ENCODE data around the gene RSPRY1.

Gene RSPRY1

DNA sequence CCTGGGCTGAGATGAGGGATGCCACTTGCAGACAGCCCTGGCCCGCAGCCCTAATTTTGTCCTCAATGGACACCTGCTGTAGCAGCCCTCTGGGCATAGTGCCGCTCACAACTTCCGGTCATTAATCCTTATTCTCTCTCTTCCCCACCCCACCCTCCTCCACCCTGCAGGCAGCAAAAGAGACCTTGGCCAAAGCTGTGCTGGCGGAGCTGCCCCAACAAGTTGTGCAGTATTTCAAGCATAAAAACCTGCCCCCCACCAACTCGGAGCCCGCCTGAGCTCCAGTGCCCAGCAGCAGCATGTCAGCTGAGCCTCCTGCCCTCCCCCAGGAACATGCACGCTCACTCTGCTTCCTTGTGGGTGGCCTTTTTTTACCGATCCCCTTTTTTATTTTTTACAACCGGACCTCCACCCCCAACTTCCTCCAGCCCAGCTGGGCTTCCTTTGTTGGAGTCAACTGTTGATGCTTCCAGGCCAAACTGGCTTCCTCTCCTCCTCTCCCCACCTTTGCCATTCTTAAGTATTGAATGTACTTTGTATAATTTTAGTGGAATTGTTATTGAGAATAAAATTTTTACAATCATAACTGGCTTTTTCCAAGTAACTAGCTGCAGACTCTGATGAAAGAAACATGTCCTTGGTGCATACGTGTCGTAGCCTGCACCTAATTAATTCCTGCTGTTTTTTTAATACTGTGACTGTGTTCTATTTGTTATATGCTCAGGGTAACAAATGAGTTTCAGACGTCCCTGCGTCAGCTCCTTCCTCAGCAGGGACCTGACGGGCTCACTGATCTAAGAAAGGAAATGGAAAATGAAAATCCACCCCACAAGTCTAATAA is 38.5 kb upstream of the RSPRY1 start:
- no peak overlapping the region for H3K27ac Mint-ChIP-seq

DNA sequence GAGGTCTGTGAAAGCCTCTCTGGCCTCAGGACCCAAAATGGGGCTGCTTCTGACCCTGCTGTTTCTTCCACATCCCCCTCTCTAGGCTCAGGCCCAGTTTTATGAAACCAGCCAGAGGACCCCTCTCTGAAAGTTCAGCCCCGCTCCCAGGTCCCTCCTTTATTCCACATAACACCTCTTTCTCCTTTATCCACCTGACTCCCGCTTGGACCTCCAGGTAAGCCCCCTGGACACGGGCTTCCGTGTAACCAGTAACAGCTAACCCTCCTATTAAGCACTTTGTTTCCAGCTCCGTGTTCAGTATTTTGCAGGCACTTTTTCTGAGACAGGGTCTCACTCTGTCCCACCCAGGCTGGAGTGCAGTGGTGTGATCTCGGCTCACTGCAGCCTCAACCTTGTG is 37.6 kb upstream of the RSPRY1 start:
- Mint-ChIP-seq H3K27ac (no peak overlapping the region), H3K9me3 (no peaks in the 10 kb centered on the region), H3K4me1 (ENCODE audit: low read depth) (peaks cover 7% of the 10 kb centered on the region), H3K4me3 (no peak overlapping the region), H3K36me3 (ENCODE audit: low read depth) (peaks cover 15% of the 10 kb centered on the region), H3K27me3 (ENCODE audit: low read depth) (no peaks in the 10 kb centered on the region)

More for the DNA sequence above, 38.5 kb upstream of the RSPRY1 start:
- Mint-ChIP-seq H3K4me1 (ENCODE audit: low read depth) (peaks cover 8% of the 10 kb centered on the region), H3K36me3 (ENCODE audit: low read depth) (peaks cover 9% of the 10 kb centered on the region), H3K27me3 (ENCODE audit: low read depth) (no peaks in the 10 kb centered on the region), H3K9me3 (no peaks in the 10 kb centered on the region), H3K4me3 (no peak overlapping the region)

DNA sequence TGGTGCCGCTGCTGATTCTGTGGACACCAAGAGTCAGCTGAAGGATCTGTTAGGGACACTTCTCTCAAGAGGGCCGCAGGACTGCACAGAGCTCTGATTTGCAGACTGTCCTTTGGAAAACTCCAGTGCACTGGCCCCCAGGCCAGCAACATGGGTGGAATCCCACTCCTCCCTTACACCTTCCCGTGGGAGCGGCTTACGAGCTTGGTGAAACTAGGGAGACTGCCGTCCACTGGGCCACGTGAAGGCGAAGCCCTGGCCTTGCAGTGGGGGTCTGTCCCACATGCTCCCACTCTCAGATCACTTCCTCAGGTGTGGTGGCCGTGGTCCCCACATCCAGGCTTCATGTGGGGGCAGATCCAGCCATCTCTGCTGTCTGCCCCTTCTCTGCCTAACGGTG is 36.7 kb upstream of the RSPRY1 start:
- Mint-ChIP-seq H3K27ac (no peak overlapping the region), H3K4me3 (no peak overlapping the region), H3K9me3 (no peaks in the 10 kb centered on the region), H3K27me3 (ENCODE audit: low read depth) (no peaks in the 10 kb centered on the region), H3K36me3 (ENCODE audit: low read depth) (peaks cover 23% of the 10 kb centered on the region), H3K4me1 (ENCODE audit: low read depth) (peaks cover 10% of the 10 kb centered on the region)

DNA sequence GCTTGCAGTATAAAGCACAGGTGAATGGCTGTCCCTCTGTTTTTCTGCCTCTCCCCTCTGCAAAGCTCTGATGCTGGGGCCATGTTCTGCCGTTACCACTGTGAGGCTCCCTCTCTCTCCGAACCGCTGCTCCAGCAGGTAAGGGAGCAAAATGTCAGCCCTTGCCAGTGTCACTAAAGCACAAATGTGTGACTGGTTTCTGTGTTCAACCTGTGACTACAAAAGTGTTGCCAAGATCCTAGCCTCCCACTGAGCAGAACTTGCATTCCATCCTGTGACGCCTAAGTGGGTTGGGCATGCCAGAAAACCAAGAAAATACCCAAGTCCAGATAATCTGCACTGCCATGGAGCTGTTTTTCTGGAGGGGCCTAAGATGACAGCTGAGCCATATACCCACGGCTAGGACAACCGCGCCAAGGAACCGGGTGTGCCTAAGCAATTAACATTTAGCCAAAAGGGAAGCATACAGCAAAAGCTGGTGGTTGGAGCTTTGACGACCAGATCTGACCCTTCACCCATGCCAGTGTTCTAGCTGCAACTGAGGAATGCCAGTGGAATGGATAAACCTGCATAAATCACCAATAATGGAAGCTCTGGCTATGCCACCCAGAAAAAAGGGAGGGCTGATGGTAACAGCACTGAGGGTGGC is 35.3 kb upstream of the RSPRY1 start:
- H3K4me1 Mint-ChIP-seq (ENCODE audit: low read depth) = peaks cover 11% of the 10 kb centered on the region
- H3K36me3 Mint-ChIP-seq (ENCODE audit: low read depth) = peaks cover 27% of the 10 kb centered on the region
- no peak overlapping the region for H3K27ac Mint-ChIP-seq
- H3K9me3 Mint-ChIP-seq = no peaks in the 10 kb centered on the region
- H3K4me3 Mint-ChIP-seq = no peak overlapping the region
- H3K27me3 Mint-ChIP-seq (ENCODE audit: low read depth) = no peaks in the 10 kb centered on the region

DNA sequence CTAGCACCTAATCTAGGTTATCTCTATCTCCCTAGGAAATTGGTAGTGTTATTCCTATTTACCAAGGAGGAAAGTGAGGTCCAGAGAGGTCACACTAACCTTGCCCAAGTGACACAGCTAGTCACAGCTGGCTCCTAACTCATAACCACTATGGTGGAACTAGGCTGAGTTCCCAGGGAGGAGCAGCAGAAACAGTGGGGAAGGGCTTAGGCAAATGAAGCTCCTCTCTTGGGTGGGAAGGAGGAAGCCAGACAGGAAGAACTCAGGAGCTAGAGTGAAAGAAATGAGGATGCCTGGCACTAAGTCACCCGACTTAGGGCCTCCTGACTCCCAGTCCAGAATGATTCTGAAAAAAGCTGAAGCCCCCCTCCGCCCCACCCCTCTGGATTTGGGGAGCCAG is 34.8 kb upstream of the RSPRY1 start:
- H3K27me3 Mint-ChIP-seq (ENCODE audit: low read depth) = no peaks in the 10 kb centered on the region
- peaks cover 32% of the 10 kb centered on the region for H3K36me3 Mint-ChIP-seq (ENCODE audit: low read depth)
- H3K4me1 Mint-ChIP-seq (ENCODE audit: low read depth) = peaks cover 16% of the 10 kb centered on the region
- no peaks in the 10 kb centered on the region for H3K9me3 Mint-ChIP-seq
- H3K27ac Mint-ChIP-seq = no peak overlapping the region
- H3K4me3 Mint-ChIP-seq = no peak overlapping the region

DNA sequence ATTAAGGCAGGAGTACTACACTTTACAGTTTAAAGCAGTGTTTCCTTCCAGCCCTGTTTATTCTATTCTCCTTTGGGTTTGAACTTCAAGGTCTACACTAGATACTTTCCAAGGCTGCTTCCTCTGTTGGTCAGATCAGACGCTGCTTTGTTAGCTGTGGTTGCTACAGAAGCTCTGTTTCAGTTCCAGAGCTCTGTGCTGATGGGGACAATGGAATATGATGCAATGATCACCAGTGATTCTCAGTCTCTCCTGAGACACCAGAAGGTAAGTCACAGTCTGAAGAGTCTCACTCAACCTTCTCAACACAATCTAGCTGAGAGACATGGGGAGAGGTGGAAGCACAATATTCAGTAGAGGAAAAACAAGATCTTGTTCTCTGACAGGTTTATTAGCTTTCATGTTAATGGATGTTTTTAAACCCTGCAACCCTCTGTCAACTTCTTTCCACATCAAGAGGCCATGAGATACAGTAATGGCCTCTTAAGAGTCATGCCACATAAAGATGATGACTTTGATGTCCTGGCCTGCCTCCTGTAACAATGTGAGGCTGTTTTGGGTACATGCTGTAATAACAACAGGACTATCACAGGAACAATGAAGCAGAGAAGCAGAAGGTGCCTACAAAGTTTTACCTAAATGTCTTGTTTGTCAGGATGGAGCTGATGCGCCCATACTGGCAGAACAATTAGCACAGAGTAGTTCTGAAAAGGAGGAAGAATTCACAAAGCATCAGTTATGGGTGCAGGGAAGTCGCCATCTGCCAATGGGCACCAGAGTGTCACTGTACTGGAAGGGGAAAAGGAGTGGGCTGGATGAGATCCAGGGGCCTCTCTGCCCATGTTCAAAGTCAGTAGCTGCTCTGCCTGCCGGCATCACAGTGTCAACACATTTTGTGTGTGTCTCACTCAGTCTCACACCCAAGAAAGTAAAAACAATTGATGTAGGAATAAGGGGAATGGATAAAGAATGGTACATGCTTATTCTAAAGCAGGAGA is 33.7 kb upstream of the RSPRY1 start:
- no peak overlapping the region for H3K27ac Mint-ChIP-seq
- H3K4me3 Mint-ChIP-seq = no peak overlapping the region
- peaks cover 38% of the 10 kb centered on the region for H3K36me3 Mint-ChIP-seq (ENCODE audit: low read depth)
- peaks cover 21% of the 10 kb centered on the region for H3K4me1 Mint-ChIP-seq (ENCODE audit: low read depth)
- H3K27me3 Mint-ChIP-seq (ENCODE audit: low read depth) = no peaks in the 10 kb centered on the region
- no peaks in the 10 kb centered on the region for H3K9me3 Mint-ChIP-seq

DNA sequence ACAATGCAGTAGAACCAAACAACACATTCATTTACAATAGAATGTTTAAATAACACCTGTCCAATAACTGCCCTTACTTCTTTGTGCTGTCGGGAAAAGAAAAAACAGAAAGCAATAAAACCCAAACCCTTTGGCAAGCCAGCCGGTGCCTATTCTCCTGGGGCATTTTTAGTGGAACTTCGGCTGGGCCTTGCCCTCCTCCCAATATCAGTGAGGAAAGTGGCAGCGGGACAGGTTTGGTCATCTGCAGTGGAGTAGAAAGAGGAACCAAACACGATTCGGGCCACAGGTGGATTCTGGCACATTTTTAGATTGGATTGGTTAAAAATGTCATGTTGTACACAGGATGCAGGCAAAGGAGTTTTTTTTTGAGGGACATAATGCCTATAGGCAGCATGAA is 32.3 kb upstream of the RSPRY1 start:
- Mint-ChIP-seq H3K4me3 (no peak overlapping the region), H3K27me3 (ENCODE audit: low read depth) (no peaks in the 10 kb centered on the region), H3K27ac (no peak overlapping the region), H3K9me3 (no peaks in the 10 kb centered on the region), H3K4me1 (ENCODE audit: low read depth) (peaks cover 21% of the 10 kb centered on the region), H3K36me3 (ENCODE audit: low read depth) (peaks cover 42% of the 10 kb centered on the region)

DNA sequence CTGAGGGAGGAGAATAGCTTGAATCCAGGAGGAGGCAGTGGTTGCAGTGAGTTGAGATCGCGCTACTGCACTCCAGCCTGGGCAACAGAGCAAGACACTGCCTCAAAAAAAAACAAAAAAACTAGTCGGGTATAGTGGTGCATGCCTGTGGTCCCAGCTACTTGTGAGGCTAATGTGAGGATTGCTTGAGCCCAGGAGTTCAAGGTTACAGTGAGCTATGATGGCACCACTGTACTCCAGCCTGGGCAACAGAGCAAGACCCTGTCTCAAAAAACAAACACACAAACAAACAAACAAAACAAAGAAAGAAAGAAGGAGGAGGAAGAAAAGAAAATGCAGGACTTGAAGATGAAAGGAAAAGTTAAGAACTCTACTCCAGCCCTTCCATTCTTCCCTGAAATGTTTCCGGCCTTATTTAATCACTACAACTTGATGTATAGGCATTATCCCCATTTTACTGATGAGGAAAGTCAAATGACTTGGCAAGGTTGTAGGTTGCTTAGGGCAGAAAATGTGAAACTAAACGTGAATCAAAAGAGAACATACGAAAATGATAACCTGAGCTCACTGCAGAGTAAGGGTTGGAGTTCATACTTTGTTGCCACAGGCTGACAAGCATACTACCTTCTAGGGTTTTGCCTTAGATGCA is 30.3 kb upstream of the RSPRY1 start:
- Mint-ChIP-seq H3K27ac (peak overlapping the region; percentile 42), H3K27me3 (ENCODE audit: low read depth) (no peaks in the 10 kb centered on the region), H3K4me1 (ENCODE audit: low read depth) (peaks cover 30% of the 10 kb centered on the region), H3K9me3 (no peaks in the 10 kb centered on the region), H3K36me3 (ENCODE audit: low read depth) (peaks cover 51% of the 10 kb centered on the region), H3K4me3 (no peak overlapping the region)

DNA sequence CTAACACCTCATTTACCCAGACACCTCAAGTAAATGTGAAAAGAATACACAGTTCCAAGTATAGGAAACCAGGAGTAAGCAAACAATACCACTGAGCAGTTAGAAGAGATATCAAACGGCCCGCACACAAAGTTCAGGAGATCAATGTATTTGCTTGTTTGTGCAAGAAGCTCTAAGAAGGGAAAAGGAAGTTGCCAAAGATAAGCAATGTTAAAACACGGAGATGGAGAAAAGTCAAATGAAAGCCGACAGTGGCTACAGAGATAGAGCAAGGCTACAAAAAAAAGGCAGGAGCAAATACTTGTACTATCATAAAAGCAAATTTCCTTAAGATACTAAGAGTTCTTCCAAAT is 29.8 kb upstream of the RSPRY1 start:
- H3K4me1 Mint-ChIP-seq (ENCODE audit: low read depth) = peaks cover 31% of the 10 kb centered on the region
- H3K27me3 Mint-ChIP-seq (ENCODE audit: low read depth) = no peaks in the 10 kb centered on the region
- no peak overlapping the region for H3K27ac Mint-ChIP-seq
- no peak overlapping the region for H3K4me3 Mint-ChIP-seq
- H3K9me3 Mint-ChIP-seq = no peaks in the 10 kb centered on the region
- peaks cover 50% of the 10 kb centered on the region for H3K36me3 Mint-ChIP-seq (ENCODE audit: low read depth)

DNA sequence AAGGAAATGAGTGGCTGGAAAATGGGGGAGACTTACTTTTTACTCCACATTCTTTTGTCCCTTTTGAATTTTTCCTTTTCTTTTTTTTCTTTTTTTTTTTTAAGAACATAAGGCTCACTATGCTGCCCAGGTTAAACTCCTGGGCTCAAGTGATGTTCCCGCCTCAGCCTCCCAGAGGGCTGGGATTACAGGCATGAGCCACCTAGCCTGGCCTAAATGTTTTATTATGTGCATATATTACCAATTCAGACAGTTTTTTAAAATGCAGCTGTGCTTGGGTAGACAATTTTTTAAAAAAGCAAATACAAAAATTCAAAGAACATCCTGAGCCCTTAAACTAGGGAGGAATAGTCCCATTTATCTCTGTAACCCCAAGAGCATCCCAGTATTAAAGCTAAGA is 28.6 kb upstream of the RSPRY1 start:
- no peak overlapping the region for H3K27ac Mint-ChIP-seq
- H3K4me3 Mint-ChIP-seq = no peak overlapping the region
- H3K4me1 Mint-ChIP-seq (ENCODE audit: low read depth) = peaks cover 27% of the 10 kb centered on the region
- H3K9me3 Mint-ChIP-seq = no peaks in the 10 kb centered on the region
- H3K27me3 Mint-ChIP-seq (ENCODE audit: low read depth) = no peaks in the 10 kb centered on the region
- peaks cover 43% of the 10 kb centered on the region for H3K36me3 Mint-ChIP-seq (ENCODE audit: low read depth)

DNA sequence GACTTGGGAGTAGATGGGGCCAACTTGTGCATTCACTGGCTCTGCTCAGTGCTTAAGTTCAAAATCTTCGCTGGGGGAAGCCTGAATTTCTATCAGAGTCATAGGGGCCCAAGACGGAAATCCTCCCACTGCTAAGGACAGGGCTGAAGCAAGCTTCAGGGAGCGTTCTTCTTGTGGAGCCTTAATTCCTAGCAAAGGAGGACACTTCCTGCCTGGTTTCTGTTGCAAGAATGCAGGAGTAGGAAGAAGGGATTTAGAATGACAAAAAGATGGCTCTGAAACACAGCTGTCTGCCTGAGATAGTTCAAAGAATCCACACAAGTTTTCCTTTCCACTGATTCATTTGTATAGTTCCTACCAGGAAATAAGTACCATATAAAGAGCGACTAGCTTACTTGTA is 26.7 kb upstream of the RSPRY1 start:
- Mint-ChIP-seq H3K36me3 (ENCODE audit: low read depth) (peaks cover 37% of the 10 kb centered on the region), H3K27ac (no peak overlapping the region), H3K4me3 (no peak overlapping the region), H3K4me1 (ENCODE audit: low read depth) (peaks cover 25% of the 10 kb centered on the region), H3K27me3 (ENCODE audit: low read depth) (no peaks in the 10 kb centered on the region), H3K9me3 (no peaks in the 10 kb centered on the region)

DNA sequence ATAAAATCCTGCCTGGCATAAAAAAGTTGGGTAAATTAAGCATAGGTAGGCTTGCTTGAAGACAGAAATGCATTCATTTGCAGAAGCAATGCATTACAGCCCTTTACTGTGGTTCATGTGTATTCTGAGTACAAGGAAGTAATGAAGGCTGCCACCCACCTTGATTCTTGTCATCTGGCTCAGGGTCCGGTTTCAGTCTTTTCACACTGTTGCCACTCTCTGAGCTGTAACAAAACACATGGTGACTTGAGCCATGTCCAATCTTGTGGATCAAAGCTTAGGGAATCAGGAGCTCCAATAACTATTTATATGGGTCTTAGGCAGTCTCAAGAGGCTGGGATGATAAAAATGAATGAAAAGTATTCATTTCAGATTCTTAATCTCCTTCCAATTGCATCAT is 22.3 kb upstream of the RSPRY1 start:
- H3K27me3 Mint-ChIP-seq (ENCODE audit: low read depth) = no peaks in the 10 kb centered on the region
- peaks cover 15% of the 10 kb centered on the region for H3K4me1 Mint-ChIP-seq (ENCODE audit: low read depth)
- H3K36me3 Mint-ChIP-seq (ENCODE audit: low read depth) = peaks cover 35% of the 10 kb centered on the region
- H3K27ac Mint-ChIP-seq = no peak overlapping the region
- H3K4me3 Mint-ChIP-seq = no peak overlapping the region
- no peaks in the 10 kb centered on the region for H3K9me3 Mint-ChIP-seq

DNA sequence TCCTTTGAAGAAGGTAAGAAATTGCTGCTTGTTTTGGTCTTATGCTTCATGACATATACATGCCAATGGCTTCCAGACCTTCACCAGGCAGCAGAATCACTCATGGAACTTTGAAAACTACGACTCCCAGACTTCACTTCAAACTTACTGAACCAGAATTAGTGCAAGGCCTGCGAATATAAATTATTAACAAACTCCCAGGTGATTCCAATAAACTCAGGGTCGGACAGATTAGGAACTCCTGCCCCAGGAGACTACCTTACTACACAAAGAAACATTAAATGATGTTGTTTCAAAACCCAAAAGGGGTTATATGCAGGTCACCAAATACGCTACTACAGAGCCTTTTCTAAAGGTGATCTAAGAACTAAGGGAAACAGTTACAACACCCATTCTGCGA is 20.6 kb upstream of the RSPRY1 start:
- Mint-ChIP-seq H3K27me3 (ENCODE audit: low read depth) (no peaks in the 10 kb centered on the region), H3K4me1 (ENCODE audit: low read depth) (peaks cover 10% of the 10 kb centered on the region), H3K27ac (no peak overlapping the region), H3K4me3 (no peak overlapping the region), H3K36me3 (ENCODE audit: low read depth) (peaks cover 27% of the 10 kb centered on the region), H3K9me3 (no peaks in the 10 kb centered on the region)

DNA sequence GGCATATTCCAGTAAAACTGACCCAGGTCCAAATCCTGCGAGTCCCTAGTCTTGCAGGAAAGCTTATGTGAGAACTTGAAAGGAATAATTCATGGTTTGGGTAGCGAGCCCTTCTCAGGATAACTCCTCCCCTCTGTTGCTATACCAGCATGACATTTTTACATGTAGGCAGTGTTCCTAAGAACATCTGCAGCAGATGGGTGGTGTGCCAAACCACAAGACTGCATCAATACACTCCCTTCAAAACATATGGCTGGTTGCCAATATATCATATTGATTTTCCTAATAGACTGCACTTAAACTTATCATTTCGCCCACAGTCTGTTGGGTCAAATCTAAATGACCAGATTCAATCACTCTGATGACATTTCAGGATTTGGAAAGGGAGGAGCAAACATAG is 20.2 kb upstream of the RSPRY1 start:
- Mint-ChIP-seq H3K4me3 (no peak overlapping the region), H3K9me3 (no peaks in the 10 kb centered on the region), H3K36me3 (ENCODE audit: low read depth) (peaks cover 31% of the 10 kb centered on the region), H3K4me1 (ENCODE audit: low read depth) (peaks cover 6% of the 10 kb centered on the region), H3K27ac (no peak overlapping the region), H3K27me3 (ENCODE audit: low read depth) (no peaks in the 10 kb centered on the region)

Measured in T-helper 1 cell treated with Interleukin-12 subunit alpha and Interleukin-12 subunit beta and Interleukin-4 antibody, amounts not matched to agents 30 μg/mL and 1 μg/mL, for 36 hours (primary cell).